RPMI7951 (cell line): Measurements from ENCODE around the gene PER3. TPM values are rescaled to one million over a fixed set of nuclear protein-coding genes. Genes with fewer than 3 reads are reported as not detected.

Source experiments
- DNase-seq: peaks from one replicate; pipeline ENCODE4 v3.0.0-alpha.2; 2012; ENCODE audit warnings: low read depth
- total RNA-seq: library from RNA; depleted of rRNA; stranded (reverse); fragments of >200 nt; shearing (Covaris generic); gene quantifications from 2 replicates; pipeline ENCODE4 v1.2.3, GENCODE V29; 2014; rRNA removed

Gene PER3
- total RNA-seq, 1 experiment from 2014 or later = 14.9 TPM

GRCh38 chr1:7871136-7871535 lies 87.0 kb downstream of the PER3 start:
- no peak for DNase-seq

- DNase-seq = no peak
Observed at GRCh38 chr1:7873801-7874795, 90.0 kb downstream of the PER3 start.

GRCh38 chr1:7878027-7878426 lies 93.9 kb downstream of the PER3 start:
- no peak for DNase-seq

- no peak for DNase-seq
Observed at GRCh38 chr1:7879228-7879627, 95.1 kb downstream of the PER3 start.

GRCh38 chr1:7884757-7885156 lies 100.7 kb downstream of the PER3 start:
- no peak for DNase-seq

GRCh38 chr1:7885513-7886404 lies 101.7 kb downstream of the PER3 start:
- DNase-seq = no peak

- DNase-seq = peak; percentile 57
Observed at GRCh38 chr1:7886405-7886745, 102.3 kb downstream of the PER3 start.

GRCh38 chr1:7888248-7889081 lies 104.4 kb downstream of the PER3 start:
- DNase-seq = peak; percentile 72

- no peak for DNase-seq
Observed at GRCh38 chr1:7890853-7891252, 106.8 kb downstream of the PER3 start.

GRCh38 chr1:7891804-7892203 lies 107.7 kb downstream of the PER3 start:
- no peak for DNase-seq

- DNase-seq = peak; percentile 90
Observed at GRCh38 chr1:7893529-7894180, 109.6 kb downstream of the PER3 start.

Other genes with a start within 250 kb of the PER3 start
- gene VAMP3, start 13.0 kb upstream of the PER3 start, total RNA-seq = 140 and 167 TPM in 2 replicates
- 0.10 TPM in 1 of 2 replicates, not detected in the other for gene UTS2, start 68.8 kb downstream of the PER3 start, total RNA-seq
- gene TNFRSF9, start 156.5 kb downstream of the PER3 start, total RNA-seq = 4.1 and 4.2 TPM in 2 replicates
- 382 and 422 TPM in 2 replicates for gene PARK7, start 177.4 kb downstream of the PER3 start, total RNA-seq
- gene ERRFI1, start 242.0 kb downstream of the PER3 start, total RNA-seq = 87.4 and 99.4 TPM in 2 replicates